Nephron (organoid): ENCODE results near the gene RNF207.
A peak's percentile ranks its signal among the peaks of the same experiment; 100 is the strongest.

ENCODE experiments used
- H3K27ac Mint-ChIP-seq, 3 experiments: 2 replicates each; pipeline ENCODE4 v1.8.0; 2020; ENCODE audit warnings: mixed read lengths in 3 of 3, mild to moderate bottlenecking in 2 of 3, moderate library complexity in 1 of 3
- H3K27me3 Mint-ChIP-seq: 2 replicates; pipeline ENCODE4 v1.8.0; 2021; ENCODE audit warnings: low read depth, mild to moderate bottlenecking, moderate library complexity, mixed read lengths
- H3K36me3 Mint-ChIP-seq: 2 replicates; pipeline ENCODE4 v1.8.0; 2020; ENCODE audit warnings: low read depth, mixed read lengths
- H3K4me1 Mint-ChIP-seq: 2 replicates; pipeline ENCODE4 v1.8.0; 2020; ENCODE audit warnings: mixed read lengths
- H3K4me3 Mint-ChIP-seq, 3 experiments: 2 replicates each; pipeline ENCODE4 v1.8.0; 2020; ENCODE audit warnings: mild to moderate bottlenecking in 3 of 3, mixed read lengths in 3 of 3, moderate library complexity in 2 of 3
- H3K9me3 Mint-ChIP-seq: 2 replicates; pipeline ENCODE4 v1.8.0; 2020; ENCODE audit warnings: mixed read lengths
- TF ChIP-seq, protein P1 (sequence below), 3 experiments: fragments of 200-600 bp; sonication (generic); IDR thresholded peaks; one replicate each; pipeline ENCODE4 v1.5.0; 2021; ENCODE audit warnings: antibody characterized with exemption in 3 of 3; ENCODE audit not compliant: unreplicated experiment in 3 of 3

RNF207 gene

DNA sequence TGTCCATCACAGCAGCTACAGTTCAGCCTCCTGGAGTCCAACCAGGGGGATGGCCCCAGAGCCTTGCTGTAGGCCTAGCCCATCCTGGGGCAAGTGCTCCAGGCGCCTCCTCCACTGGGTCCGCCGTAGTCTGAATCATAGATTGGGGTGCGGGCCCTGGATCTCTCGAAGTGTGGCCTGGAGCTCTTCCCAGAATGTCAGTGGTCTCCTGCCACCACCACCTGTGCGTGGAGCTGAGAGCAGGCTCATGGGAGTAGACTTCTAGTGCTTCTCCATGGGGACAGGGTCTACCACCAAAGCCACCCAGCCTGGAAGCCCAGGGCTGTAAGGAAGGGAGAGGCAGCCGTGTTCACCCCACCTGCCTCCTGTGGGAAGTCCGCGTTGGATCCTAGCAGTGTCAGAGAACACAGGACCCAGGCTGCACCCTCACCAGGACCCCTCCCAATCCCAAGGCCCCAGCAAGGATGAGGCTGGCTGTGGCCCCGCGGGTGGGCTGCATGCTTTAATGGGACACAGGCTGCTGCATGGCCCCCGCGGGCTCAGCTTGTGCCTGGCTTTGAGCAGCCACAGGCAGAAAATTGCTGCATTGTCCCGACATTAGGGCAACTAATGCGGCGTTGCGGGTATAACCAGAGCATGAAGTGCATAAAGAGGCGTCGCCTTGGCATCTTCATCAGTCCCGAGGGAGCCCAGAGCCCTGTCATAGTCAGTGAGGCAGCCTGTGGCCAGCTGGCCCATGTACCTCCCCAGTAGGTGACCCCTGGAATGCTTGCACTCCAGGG is 37.3 kb downstream of the RNF207 start:
- no peaks in the 10 kb centered on the region for H3K36me3 Mint-ChIP-seq
- TF ChIP-seq, protein P1, sequence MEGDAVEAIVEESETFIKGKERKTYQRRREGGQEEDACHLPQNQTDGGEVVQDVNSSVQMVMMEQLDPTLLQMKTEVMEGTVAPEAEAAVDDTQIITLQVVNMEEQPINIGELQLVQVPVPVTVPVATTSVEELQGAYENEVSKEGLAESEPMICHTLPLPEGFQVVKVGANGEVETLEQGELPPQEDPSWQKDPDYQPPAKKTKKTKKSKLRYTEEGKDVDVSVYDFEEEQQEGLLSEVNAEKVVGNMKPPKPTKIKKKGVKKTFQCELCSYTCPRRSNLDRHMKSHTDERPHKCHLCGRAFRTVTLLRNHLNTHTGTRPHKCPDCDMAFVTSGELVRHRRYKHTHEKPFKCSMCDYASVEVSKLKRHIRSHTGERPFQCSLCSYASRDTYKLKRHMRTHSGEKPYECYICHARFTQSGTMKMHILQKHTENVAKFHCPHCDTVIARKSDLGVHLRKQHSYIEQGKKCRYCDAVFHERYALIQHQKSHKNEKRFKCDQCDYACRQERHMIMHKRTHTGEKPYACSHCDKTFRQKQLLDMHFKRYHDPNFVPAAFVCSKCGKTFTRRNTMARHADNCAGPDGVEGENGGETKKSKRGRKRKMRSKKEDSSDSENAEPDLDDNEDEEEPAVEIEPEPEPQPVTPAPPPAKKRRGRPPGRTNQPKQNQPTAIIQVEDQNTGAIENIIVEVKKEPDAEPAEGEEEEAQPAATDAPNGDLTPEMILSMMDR (IDR thresholded peaks at IDR 0.05; ENCODE audit: unreplicated experiment in 3 of 3): no peak
- peaks cover 90% of the 10 kb centered on the region for H3K27me3 Mint-ChIP-seq
- H3K4me3 Mint-ChIP-seq: no peak overlapping the region
- H3K4me1 Mint-ChIP-seq: peaks cover 11% of the 10 kb centered on the region
- H3K27ac Mint-ChIP-seq: no peak overlapping the region
- no peaks in the 10 kb centered on the region for H3K9me3 Mint-ChIP-seq

DNA sequence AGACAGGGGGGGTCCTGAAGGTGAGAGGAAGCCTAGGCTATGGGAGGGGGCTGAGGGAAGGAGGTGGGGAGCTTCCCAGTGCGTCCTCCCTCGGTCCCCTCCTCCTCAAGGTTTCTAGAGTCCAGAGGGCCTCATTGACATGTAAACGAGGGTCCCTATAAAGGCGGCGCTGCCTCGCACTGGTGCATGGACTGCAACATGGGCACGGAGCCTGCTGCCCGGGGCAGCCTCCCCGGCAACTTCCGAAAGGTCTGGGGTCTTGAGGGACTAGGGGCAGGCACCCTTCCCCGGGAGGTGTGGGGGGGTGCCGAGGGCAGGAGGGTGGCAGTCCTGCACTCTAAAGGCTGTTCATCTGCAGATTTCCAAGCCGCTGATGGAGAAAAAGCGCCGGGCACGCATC is 38.1 kb downstream of the RNF207 start, which contains the start of gene HES3:
TSS of gene HES3 (plus strand) at position 187 of the 400 bp plus-strand sequence. CDS start at position 374, 187 bp downstream.
- H3K9me3 Mint-ChIP-seq: no peaks in the 10 kb centered on the region
- no peaks in the 10 kb centered on the region for H3K36me3 Mint-ChIP-seq
- H3K4me3 Mint-ChIP-seq: no peak within 1 kb of the TSS
- H3K27ac Mint-ChIP-seq: no peak within 1 kb of the TSS
- H3K4me1 Mint-ChIP-seq: peaks cover 11% of the 10 kb centered on the region
- peaks cover 90% of the 10 kb centered on the region for H3K27me3 Mint-ChIP-seq
- TF ChIP-seq, protein P1 (IDR thresholded peaks at IDR 0.05; ENCODE audit: unreplicated experiment in 3 of 3): no peak

DNA sequence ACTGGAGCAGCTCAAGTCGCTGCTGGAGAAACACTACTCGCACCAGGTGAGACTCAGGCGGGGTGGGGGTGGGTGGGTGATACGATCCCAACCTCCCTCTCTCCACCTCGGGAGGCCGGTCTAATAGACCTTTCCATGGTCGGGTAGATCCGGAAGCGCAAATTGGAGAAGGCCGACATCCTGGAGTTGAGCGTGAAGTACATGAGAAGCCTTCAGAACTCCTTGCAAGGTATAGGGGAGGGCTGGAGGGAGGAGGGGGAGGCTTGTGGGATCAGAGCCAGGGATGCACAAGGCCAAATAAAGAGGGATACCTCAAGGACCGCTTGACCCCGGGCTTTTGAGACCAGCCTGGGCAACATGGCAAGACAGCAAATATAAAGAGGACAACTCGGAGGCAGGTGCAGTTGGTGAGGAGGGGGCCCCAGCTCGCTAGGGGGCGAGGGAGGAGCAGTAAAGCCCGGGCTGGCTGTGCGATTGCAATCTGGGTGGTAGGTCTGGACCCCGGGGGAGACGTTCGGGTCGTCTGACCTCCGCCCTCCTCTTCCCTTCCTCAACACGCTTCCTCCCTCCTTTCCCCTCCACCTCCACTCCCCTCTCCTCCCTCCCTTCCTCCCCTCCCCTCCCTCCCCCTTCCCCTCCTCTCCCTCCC is 38.6 kb downstream of the RNF207 start:
- H3K27ac Mint-ChIP-seq: no peak overlapping the region
- H3K4me1 Mint-ChIP-seq: peaks cover 11% of the 10 kb centered on the region
- H3K27me3 Mint-ChIP-seq: peaks cover 85% of the 10 kb centered on the region
- no peak overlapping the region for H3K4me3 Mint-ChIP-seq
- H3K36me3 Mint-ChIP-seq: no peaks in the 10 kb centered on the region
- H3K9me3 Mint-ChIP-seq: no peaks in the 10 kb centered on the region
- TF ChIP-seq, protein P1 (IDR thresholded peaks at IDR 0.05; ENCODE audit: unreplicated experiment in 3 of 3): no peak

DNA sequence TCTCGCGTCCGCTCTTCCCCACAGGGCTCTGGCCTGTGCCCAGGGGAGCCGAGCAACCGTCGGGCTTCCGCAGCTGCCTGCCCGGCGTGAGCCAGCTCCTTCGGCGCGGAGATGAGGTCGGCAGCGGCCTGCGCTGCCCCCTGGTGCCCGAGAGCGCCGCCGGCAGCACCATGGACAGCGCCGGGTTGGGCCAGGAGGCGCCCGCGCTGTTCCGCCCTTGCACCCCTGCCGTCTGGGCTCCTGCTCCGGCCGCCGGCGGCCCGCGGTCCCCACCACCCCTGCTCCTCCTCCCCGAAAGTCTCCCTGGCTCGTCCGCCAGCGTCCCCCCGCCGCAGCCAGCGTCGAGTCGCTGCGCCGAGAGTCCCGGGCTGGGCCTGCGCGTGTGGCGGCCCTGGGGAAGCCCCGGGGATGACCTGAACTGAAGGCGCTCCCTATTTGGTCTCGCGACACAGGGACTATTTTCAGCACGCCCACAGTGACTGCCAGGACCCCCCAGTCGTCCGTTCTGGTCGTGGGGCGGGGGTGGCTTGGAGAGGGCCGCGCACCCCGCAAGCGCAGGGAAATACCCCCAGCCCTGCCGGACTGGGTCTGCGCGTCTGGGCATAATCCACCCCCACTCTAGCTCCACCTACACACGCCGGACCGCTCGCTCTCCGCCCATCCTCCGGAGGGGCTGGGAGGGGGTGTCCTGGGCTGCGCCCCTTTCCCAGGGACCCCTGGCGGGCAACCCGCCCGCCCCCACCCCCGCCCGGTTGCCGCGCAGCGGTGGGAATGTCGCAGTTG is 39.4 kb downstream of the RNF207 start:
- TF ChIP-seq, protein P1 (IDR thresholded peaks at IDR 0.05; ENCODE audit: unreplicated experiment in 3 of 3): peak; percentile 78 to 86 (median 86)
- Mint-ChIP-seq H3K27ac (no peak overlapping the region), H3K36me3 (no peaks in the 10 kb centered on the region), H3K9me3 (no peaks in the 10 kb centered on the region), H3K27me3 (peaks cover 82% of the 10 kb centered on the region), H3K4me3 (no peak overlapping the region), H3K4me1 (peaks cover 11% of the 10 kb centered on the region)

DNA sequence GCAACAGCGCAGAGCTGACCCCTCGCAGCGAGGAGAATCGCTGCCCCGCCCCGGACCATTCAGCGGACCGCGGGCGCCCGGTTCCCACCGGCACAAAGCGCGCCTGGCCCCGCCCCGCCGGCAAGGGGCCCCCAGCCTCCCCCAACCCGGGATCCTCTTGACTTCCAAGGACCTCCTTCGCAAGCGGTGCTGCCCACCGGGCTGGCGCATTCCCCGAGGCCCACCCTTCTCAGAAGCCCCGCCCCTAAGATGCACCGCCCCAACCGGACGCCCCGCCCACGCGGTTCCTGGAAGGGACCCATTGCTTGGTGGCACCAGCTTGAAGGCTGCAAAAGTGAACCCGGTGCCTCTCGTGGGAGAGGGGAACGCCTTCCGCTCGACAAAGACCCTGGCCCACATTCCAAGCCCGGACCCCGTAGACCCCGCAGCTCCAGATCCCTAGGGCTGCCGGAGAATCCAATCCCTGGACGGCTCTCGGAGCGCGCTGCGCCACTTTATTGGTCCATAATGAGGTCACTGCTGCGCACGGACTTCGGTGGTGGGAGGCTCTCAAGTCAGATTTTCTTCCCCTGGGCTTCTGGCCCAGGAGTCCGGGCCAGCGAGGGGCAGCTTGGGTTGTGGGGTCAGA is 40.1 kb downstream of the RNF207 start:
- TF ChIP-seq, protein P1 (IDR thresholded peaks at IDR 0.05; ENCODE audit: unreplicated experiment in 3 of 3): no peak
- no peak overlapping the region for H3K27ac Mint-ChIP-seq
- no peaks in the 10 kb centered on the region for H3K36me3 Mint-ChIP-seq
- no peak overlapping the region for H3K4me3 Mint-ChIP-seq
- no peaks in the 10 kb centered on the region for H3K9me3 Mint-ChIP-seq
- peaks cover 82% of the 10 kb centered on the region for H3K27me3 Mint-ChIP-seq
- H3K4me1 Mint-ChIP-seq: peaks cover 11% of the 10 kb centered on the region
